Osteocyte (in vitro differentiated cells): Measurements from ENCODE around the gene CYSTM1. TPM values are rescaled to one million over a fixed set of nuclear protein-coding genes. Genes with fewer than 3 reads are reported as not detected.

Experiments used
- DNase-seq: peaks from one replicate; pipeline ENCODE4 v3.0.0; 2021; ENCODE audit warnings: mixed read lengths; ENCODE audit not compliant: unreplicated experiment; ENCODE audit errors: extremely low spot score
- H3K27ac Mint-ChIP-seq: one replicate; pipeline ENCODE4 v1.8.0; 2021; ENCODE audit warnings: mild to moderate bottlenecking, mixed read lengths; ENCODE audit not compliant: unreplicated experiment
- H3K27me3 Mint-ChIP-seq: one replicate; pipeline ENCODE4 v1.8.0; 2021; ENCODE audit warnings: mixed read lengths; ENCODE audit not compliant: unreplicated experiment
- H3K36me3 Mint-ChIP-seq: one replicate; pipeline ENCODE4 v1.8.0; 2021; ENCODE audit warnings: mixed read lengths; ENCODE audit not compliant: unreplicated experiment
- H3K4me1 Mint-ChIP-seq: one replicate; pipeline ENCODE4 v1.8.0; 2021; ENCODE audit warnings: mixed read lengths; ENCODE audit not compliant: unreplicated experiment
- H3K4me3 Mint-ChIP-seq: one replicate; pipeline ENCODE4 v1.8.0; 2021; ENCODE audit warnings: mild to moderate bottlenecking, moderate library complexity, mixed read lengths; ENCODE audit not compliant: unreplicated experiment
- H3K9me3 Mint-ChIP-seq: one replicate; pipeline ENCODE4 v1.8.0; 2021; ENCODE audit warnings: mixed read lengths; ENCODE audit not compliant: unreplicated experiment
- CTCF ChIP-seq: fragments of 200-600 bp; sonication (generic); IDR thresholded peaks from 2 replicates; pipeline ENCODE4 v1.5.0; 2021; ENCODE audit warnings: antibody characterized with exemption, mild to moderate bottlenecking, moderate library complexity
- total RNA-seq: library from RNA; stranded (reverse); gene quantifications from 2 replicates; pipeline ENCODE4 v1.2.1, GENCODE V29; 2021

The CYSTM1 gene
- total RNA-seq, 1 donor from 2014 or later: 26.7 TPM

- no peak overlapping the region for H3K4me3 Mint-ChIP-seq
- no peak for TF ChIP-seq CTCF
- no peak overlapping the region for H3K27ac Mint-ChIP-seq
- H3K4me1 Mint-ChIP-seq: peaks cover 14% of the 10 kb centered on the region
- no peaks in the 10 kb centered on the region for H3K9me3 Mint-ChIP-seq
- H3K36me3 Mint-ChIP-seq: no peaks in the 10 kb centered on the region
- no peaks in the 10 kb centered on the region for H3K27me3 Mint-ChIP-seq
- no peak for DNase-seq
Observed at GRCh38 chr5:140287801-140288521, 113.0 kb downstream of the CYSTM1 start.

GRCh38 chr5:140292212-140293036 is 117.4 kb downstream of the CYSTM1 start:
- Mint-ChIP-seq H3K4me3 (no peak overlapping the region), H3K36me3 (no peaks in the 10 kb centered on the region), H3K27ac (peak overlapping the region; percentile 23), H3K9me3 (no peaks in the 10 kb centered on the region), H3K27me3 (no peaks in the 10 kb centered on the region), H3K4me1 (peaks cover 57% of the 10 kb centered on the region)
- TF ChIP-seq CTCF: no peak
- no peak for DNase-seq

Other genes with a start within 250 kb of the CYSTM1 start
- 0.86 and 1.5 TPM in 2 replicates for gene NRG2, start 131.9 kb upstream of the CYSTM1 start, total RNA-seq
- 11.4 and 11.5 TPM in 2 replicates for gene PURA, start 61.1 kb upstream of the CYSTM1 start, total RNA-seq
- gene IGIP, start 49.3 kb upstream of the CYSTM1 start, total RNA-seq: 4.1 and 4.3 TPM in 2 replicates
- gene PFDN1, start 127.9 kb downstream of the CYSTM1 start, total RNA-seq: 47.8 and 49.6 TPM in 2 replicates
- gene HBEGF, start 171.4 kb downstream of the CYSTM1 start, total RNA-seq: 2.7 and 3.6 TPM in 2 replicates
- not detected in 2 replicates for gene SLC4A9, start 185.0 kb downstream of the CYSTM1 start, total RNA-seq
- 80.8 and 82.3 TPM in 2 replicates for gene ANKHD1, start 226.6 kb downstream of the CYSTM1 start, total RNA-seq